Mucosa of stomach (tissue), 1 donor: ENCODE results near the gene METTL26.
A peak's percentile ranks its signal among the peaks of the same experiment; 100 is the strongest.
"Not testable (repeated sequence)": the region's sequence is repeated elsewhere in the genome, so short reads cannot be mapped to it uniquely, and the experiment has no call there.

ENCODE experiments used
- H3K27me3 ChIP-seq: one replicate; pipeline ENCODE4 v1.7.0; 2013; ENCODE audit warnings: mild to moderate bottlenecking, low read length; ENCODE audit not compliant: control insufficient read depth, insufficient read depth
- H3K36me3 ChIP-seq: one replicate; pipeline ENCODE4 v1.7.0; 2013; ENCODE audit warnings: low read length; ENCODE audit not compliant: control insufficient read depth, insufficient read depth
- H3K4me1 ChIP-seq: one replicate; pipeline ENCODE4 v1.7.0; 2013; ENCODE audit warnings: mild to moderate bottlenecking, low read length; ENCODE audit not compliant: control insufficient read depth, insufficient read depth
- H3K4me3 ChIP-seq: one replicate; pipeline ENCODE4 v1.7.0; 2013; ENCODE audit warnings: low read length
- H3K9ac ChIP-seq: one replicate; pipeline ENCODE4 v1.7.0; 2013; ENCODE audit warnings: mild to moderate bottlenecking, low read length, moderate library complexity
- H3K9me3 ChIP-seq: one replicate; pipeline ENCODE4 v1.7.0; 2013; ENCODE audit warnings: mild to moderate bottlenecking, low read length, moderate library complexity; ENCODE audit not compliant: control insufficient read depth
- donor health status: Pancreatic carcinoma.

The METTL26 gene

DNA sequence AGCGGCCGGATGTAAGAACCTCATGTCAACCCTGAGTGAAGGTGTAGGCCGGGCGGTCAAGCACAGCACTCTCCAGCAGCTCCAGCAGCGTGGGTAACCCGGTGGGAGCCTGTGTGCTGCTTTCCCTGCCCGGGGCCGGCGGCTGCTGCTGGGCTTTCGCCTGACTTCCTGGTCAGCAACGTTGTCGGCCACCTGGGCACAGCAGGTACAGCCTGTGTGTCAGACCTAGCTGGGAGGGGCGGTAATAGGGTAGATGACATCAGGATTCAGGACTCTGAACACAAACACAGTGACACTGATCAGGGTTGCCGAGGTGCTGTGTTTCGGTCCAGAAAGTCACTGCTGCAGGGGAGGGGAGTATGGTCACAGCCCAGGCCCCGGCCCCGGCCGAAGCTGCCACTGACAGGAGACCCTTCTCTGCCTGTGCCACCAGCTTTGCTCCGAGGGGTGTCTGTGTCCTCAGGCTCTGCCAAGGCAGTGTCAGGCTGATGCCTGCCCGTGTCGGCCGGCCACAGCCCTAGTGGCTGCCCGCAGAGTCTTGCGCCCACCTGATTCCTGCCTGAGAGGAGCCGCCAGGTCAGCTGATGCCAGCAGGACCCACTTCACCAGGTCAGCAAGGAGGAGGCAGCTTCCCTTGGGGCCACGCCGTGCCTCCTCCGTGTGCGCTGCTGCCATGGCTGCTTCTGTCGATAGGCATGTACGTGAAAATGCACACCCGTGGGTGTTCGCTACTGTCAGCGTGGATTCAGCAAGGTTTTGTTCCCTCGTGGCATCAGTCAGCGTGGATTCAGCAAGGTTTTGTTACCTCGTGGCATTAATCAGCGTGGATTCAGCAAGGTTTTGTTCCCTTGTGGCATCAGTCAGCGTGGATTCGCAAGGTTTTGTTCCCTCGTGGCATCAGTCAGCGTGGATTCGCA, 37.0 kb downstream of the METTL26 start:
- Histone ChIP-seq H3K9ac (no peak overlapping the region), H3K4me1 (peaks cover 33% of the 10 kb centered on the region), H3K27me3 (no peaks in the 10 kb centered on the region), H3K4me3 (no peak overlapping the region), H3K36me3 (no peaks in the 10 kb centered on the region), H3K9me3 (no peaks in the 10 kb centered on the region)

DNA sequence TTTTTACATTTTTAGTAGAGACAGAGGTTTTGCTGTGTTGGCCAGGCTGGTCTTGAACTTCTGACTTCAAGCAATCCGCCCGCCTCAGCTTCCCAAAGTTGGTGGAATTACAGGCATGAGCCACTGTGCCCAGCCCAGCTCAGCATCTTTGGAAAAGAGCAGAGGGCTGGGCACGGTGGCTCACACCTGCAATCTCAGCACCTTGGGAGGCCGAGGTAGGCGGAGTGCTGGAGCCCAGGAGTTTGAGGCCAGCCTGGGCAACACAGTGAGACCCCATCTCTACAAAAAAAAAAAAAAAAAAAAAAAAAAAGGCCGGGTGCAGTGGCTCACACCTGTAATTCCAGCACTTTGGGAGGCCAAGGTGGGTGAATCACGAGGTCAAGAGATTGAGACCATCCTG, 38.5 kb downstream of the METTL26 start:
- H3K9ac ChIP-seq, H3K9me3 ChIP-seq, H3K4me3 ChIP-seq, H3K27me3 ChIP-seq, H3K36me3 ChIP-seq: not testable (repeated sequence)
- H3K4me1 ChIP-seq: peaks cover 46% of the 10 kb centered on the region

- no peaks in the 10 kb centered on the region for H3K27me3 ChIP-seq
- no peak overlapping the region for H3K9ac ChIP-seq
- no peaks in the 10 kb centered on the region for H3K36me3 ChIP-seq
- H3K4me1 ChIP-seq: peaks cover 56% of the 10 kb centered on the region
- H3K9me3 ChIP-seq: no peaks in the 10 kb centered on the region
- no peak overlapping the region for H3K4me3 ChIP-seq
These were observed 39.4 kb downstream of the METTL26 start for GRCh38 chr16:596736-597060.

GRCh38 chr16:595942-596735, 40.0 kb downstream of the METTL26 start:
- Histone ChIP-seq H3K4me1 (peaks cover 57% of the 10 kb centered on the region), H3K9me3 (no peaks in the 10 kb centered on the region), H3K36me3 (no peaks in the 10 kb centered on the region), H3K9ac (no peak overlapping the region), H3K27me3 (no peaks in the 10 kb centered on the region), H3K4me3 (no peak overlapping the region)

GRCh38 chr16:595094-595528, 41.0 kb downstream of the METTL26 start:
- no peaks in the 10 kb centered on the region for H3K9me3 ChIP-seq
- H3K36me3 ChIP-seq: no peaks in the 10 kb centered on the region
- no peak overlapping the region for H3K4me3 ChIP-seq
- H3K4me1 ChIP-seq: peaks cover 57% of the 10 kb centered on the region
- H3K9ac ChIP-seq: peak overlapping the region; percentile 48
- no peaks in the 10 kb centered on the region for H3K27me3 ChIP-seq

GRCh38 chr16:593807-594206, 42.3 kb downstream of the METTL26 start:
- peak overlapping the region; percentile 48 for H3K9ac ChIP-seq
- H3K4me3 ChIP-seq: no peak overlapping the region
- H3K36me3 ChIP-seq: no peaks in the 10 kb centered on the region
- H3K4me1 ChIP-seq: peaks cover 51% of the 10 kb centered on the region
- H3K9me3 ChIP-seq: no peaks in the 10 kb centered on the region
- H3K27me3 ChIP-seq: no peaks in the 10 kb centered on the region

DNA sequence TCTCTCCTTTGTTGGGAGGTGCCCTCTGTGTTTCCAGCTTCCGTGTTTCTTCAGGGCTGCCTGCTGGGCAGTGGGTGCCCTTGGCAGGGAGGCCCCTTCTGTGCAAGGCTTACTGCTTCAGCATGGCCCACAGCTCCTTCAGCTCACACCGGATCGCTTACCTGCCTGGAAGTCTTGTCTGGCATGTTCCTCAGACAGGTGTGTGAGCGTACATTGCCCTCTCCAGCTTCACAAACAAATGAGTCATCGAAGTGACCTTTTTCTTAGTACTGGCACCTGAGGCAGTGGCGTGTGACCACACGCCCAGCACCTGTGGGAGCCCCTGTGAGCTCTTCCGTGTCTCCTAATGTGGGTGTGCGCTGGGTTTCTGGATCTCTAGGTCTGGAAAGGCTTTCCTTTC, 42.7 kb downstream of the METTL26 start:
- peak overlapping the region; percentile 65 for H3K9ac ChIP-seq

GRCh38 chr16:592518-593306, 43.4 kb downstream of the METTL26 start:
- Histone ChIP-seq H3K4me1 (peaks cover 57% of the 10 kb centered on the region), H3K4me3 (peak overlapping the region; percentile 5), H3K27me3 (no peaks in the 10 kb centered on the region), H3K36me3 (no peaks in the 10 kb centered on the region), H3K9ac (peak overlapping the region; percentile 65), H3K9me3 (no peaks in the 10 kb centered on the region)

More for the DNA sequence above, 42.7 kb downstream of the METTL26 start:
- Histone ChIP-seq H3K4me1 (peaks cover 50% of the 10 kb centered on the region), H3K9me3 (no peaks in the 10 kb centered on the region), H3K4me3 (peak overlapping the region; percentile 5), H3K27me3 (no peaks in the 10 kb centered on the region), H3K36me3 (no peaks in the 10 kb centered on the region)

- H3K27me3 ChIP-seq: no peaks in the 10 kb centered on the region
- H3K4me3 ChIP-seq: no peak overlapping the region
- no peaks in the 10 kb centered on the region for H3K36me3 ChIP-seq
- H3K9me3 ChIP-seq: no peaks in the 10 kb centered on the region
- H3K4me1 ChIP-seq: peaks cover 60% of the 10 kb centered on the region
- peak overlapping the region; percentile 65 for H3K9ac ChIP-seq
These were observed 44.1 kb downstream of the METTL26 start for GRCh38 chr16:591892-592517.

GRCh38 chr16:591231-591630, 44.9 kb downstream of the METTL26 start:
- H3K4me1 ChIP-seq: peaks cover 62% of the 10 kb centered on the region
- peak overlapping the region; percentile 89 for H3K9ac ChIP-seq

GRCh38 chr16:590815-591200, 45.3 kb downstream of the METTL26 start:
- peaks cover 57% of the 10 kb centered on the region for H3K4me1 ChIP-seq
- H3K36me3 ChIP-seq: no peaks in the 10 kb centered on the region
- peak overlapping the region; percentile 89 for H3K9ac ChIP-seq
- peak overlapping the region; percentile 91 for H3K4me3 ChIP-seq
- H3K27me3 ChIP-seq: peaks cover 5% of the 10 kb centered on the region
- H3K9me3 ChIP-seq: no peaks in the 10 kb centered on the region

More at GRCh38 chr16:591231-591630, 44.9 kb downstream of the METTL26 start:
- peak overlapping the region; percentile 91 for H3K4me3 ChIP-seq
- no peaks in the 10 kb centered on the region for H3K9me3 ChIP-seq
- H3K27me3 ChIP-seq: peaks cover 5% of the 10 kb centered on the region
- no peaks in the 10 kb centered on the region for H3K36me3 ChIP-seq
